GM19023 (cell line): ENCODE measurements around the gene POLA2.
"Not testable (repeated sequence)": the region's sequence is repeated elsewhere in the genome, so short reads cannot be mapped to it uniquely, and the experiment has no call there.

Experiments
- ATAC-seq: cut with Tn5 transposase; IDR thresholded peaks from one replicate; pipeline ENCODE4 v1.9.1; 2021; ENCODE audit warnings: mild to moderate bottlenecking, moderate library complexity; ENCODE audit not compliant: unreplicated experiment

POLA2 gene

DNA sequence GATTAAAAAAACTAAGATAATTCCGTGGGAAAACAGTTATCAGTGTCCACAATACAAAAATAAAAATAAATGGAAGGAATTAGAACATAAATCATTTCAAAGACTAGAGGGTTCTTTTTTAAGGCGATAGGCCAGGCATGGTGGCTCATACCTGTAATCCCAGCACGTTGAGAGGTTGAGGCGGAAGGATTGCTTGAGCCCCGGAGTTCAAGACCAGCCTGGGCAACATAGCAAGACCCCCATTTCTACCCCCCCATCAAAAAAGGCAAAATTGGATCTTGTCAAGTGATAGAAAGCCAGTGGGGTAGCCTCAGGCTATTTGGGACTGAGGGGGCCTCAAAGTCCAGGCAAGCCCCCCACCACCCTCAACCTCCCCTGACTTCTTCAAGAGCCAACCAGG lies 20.6 kb upstream of the POLA2 start:
- no peak for ATAC-seq

DNA sequence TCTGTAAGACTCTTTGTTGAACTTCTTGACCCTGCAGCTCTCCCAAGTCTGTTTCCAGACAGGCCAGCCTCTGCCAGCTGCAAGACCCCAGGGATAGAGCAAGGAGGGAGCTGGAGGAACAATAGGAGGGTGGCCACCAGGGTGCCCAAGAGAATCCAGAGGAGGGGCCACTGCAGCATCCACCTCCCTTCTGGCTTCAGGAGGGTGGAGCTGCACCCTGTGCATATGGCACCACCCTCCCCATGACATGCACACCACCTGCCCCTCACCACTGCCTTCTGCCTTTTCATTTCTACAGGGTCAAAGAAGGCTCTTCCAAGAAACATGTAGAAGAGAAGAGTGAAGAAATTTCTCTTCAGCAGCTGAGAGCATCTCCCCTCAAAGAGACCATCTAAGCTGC lies 20.1 kb upstream of the POLA2 start:
- ATAC-seq = no peak

DNA sequence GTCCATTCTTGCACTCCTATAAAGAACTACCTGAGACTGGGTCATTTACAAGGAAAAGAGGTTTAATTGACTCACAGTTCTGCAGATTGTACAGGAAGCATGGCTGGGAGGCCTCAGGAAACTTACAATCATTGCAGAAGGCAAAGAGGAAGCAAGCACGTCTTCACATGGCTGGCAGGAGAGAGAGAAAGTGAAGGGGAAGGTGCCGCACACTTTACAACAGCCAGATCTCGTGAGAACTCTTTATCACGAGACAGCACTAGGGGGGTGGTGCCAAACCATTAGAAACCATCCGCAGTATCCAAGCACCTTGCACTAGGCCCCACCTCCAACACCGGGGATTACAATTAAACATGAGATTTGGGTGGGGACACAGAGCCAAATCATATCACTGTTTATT lies 19.4 kb upstream of the POLA2 start:
- ATAC-seq = no peak

DNA sequence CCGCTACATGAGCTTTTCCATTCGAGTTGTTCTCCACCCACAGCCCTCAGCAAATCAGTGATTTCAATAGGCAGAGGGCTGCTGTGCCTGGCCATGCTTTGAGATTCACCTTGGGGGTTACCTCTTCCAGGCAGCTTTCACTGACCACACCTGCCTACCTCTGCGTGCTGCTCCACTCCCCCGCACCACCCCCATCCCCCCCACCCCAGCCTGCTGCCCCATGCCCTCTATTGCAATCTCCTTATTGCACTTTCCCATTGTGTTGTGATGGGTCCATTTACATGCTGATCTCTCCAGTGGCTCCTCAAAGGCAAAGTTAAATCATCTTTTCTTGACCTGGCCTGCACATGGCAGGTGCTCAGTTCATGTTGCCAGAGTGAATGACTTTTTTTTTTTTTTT lies 18.0 kb upstream of the POLA2 start:
- no peak for ATAC-seq

DNA sequence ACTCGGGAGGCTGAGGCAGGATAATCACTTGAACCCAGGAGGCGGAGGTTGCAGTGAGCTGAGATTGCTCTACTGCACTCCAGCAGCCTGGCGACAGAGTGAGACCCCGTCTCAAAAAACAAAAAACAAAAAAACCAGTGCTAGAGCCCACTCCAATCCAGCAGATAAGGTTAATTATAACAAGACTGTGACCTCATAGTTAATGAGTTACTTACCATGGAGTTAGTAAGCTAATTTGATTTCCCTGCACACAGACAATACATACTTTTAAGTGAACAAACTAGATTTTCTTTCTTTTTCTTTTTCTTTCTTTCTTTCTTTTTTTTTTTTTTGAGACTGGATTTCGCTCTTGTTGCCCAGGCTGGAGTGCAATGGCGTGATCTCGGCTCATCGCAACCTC lies 16.7 kb upstream of the POLA2 start:
- ATAC-seq = not testable (repeated sequence)

DNA sequence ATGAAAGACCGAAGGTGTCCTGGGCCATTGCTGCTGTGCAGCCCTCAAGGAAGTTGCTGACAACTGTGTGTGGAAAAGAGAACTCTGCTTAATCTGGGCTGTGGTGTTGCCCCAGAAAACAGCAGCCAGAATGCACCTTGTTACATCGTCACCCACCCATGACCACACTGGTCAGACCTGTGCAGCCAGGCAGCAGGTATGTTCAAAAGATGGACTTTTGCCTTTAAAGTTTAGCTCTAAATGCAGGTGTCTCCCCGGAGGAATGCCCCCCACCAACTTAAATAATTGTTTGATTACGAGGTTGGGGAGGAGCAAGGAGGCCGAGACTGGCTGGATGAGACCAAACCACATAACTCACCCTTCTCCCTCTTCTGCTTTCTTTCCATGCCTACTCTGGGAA lies 15.3 kb upstream of the POLA2 start:
- ATAC-seq = no peak

DNA sequence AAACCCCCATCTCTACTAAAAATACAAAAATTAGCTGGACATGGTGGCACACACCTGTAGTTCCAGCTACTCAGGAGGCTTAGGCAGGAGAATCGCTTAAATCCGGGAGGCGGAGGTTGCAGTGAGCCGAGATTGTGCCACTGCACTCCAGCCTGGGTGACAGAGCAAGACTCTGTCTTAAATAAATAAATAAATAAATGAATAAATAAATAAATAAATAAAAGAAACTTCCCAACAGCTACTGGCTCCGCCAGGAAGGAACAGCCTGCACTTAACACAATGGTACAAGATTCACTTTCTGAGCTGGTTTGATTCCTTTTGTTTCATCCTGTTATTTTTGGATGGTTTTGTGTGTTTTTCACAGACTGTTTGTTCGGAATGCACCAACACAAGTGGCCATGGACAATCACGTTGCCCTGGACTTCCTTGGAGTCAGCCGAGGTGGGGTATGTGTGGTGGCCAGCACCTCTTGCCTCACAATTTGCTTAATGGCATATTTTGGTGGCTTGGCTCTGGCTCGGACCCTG lies 13.5 kb upstream of the POLA2 start:
- not testable (repeated sequence) for ATAC-seq

DNA sequence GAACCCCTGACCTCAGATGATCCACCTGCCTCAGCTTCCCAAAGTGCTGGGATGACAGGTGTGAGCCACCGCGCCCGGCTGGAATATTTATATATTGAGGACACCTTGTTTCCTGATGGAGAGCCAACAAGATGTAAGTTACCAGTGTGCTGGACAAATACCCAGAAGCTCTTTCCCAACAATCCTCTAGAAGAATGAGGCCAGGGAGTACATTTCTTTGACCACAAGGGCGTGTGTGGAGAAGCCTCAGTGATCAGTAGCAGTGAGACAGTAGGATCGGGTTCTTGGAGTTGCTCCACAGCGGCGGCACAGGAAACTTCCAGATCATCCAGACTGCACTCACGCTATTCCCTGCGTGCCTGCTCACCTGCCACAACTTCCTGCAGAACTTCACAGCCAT lies 10.3 kb upstream of the POLA2 start:
- no peak for ATAC-seq

DNA sequence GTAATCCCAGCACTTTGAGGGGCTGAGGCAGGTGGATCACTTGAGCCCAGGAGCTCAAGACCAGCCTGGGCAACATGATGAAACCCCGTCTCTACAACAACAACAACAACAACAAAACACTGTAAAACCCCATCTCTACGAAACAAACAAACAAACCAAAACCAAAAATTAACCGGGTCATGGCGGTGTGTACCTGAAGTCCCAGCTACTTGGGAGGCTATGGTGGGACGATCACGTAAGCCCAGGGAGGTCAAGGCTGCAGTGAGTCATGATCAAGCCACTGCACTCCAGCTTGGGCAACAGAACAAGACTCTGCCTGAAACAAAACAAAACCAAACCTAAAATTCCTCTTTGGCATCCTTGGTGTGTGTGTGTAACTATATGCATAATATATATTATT lies 7.0 kb upstream of the POLA2 start:
- no peak for ATAC-seq

DNA sequence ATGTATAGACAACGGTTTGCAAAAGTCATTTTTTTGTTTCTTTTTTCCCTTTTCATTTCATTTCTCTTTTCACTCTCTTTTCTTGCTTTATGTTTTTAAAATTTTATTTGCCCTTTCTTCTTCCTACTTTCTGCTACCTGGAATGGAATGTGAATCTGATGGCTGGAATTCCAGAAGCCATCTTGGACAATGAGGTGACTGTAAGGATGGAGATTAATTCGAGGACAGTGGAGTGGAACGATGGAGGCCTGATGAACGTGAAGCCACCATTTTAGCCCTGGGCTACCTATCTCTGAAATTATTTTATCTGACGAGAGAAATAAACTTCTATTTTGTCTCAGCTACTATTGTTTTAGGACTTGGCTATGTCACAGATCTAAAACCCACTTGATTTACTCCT lies 2.8 kb upstream of the POLA2 start:
- no peak for ATAC-seq

DNA sequence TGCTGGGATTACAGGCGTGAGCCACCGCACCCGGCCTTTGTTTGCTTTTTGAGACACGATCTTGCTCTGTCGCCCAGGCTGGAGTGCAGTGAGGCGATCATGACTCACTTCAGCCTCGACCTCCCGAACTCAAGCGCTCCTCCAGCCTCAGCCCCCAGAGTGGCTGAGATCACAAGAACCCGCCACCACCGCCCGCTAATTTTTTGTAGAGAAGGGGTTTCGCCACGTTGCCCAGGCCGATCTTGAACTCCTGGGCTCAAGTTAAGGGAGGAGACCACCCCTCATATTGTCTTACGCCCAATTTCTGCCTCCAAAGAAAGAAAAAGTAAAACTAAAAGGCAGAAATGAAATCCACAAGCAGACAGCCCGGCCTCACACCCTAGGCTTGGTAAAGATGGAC lies 1.5 kb upstream of the POLA2 start:
- no peak for ATAC-seq

DNA sequence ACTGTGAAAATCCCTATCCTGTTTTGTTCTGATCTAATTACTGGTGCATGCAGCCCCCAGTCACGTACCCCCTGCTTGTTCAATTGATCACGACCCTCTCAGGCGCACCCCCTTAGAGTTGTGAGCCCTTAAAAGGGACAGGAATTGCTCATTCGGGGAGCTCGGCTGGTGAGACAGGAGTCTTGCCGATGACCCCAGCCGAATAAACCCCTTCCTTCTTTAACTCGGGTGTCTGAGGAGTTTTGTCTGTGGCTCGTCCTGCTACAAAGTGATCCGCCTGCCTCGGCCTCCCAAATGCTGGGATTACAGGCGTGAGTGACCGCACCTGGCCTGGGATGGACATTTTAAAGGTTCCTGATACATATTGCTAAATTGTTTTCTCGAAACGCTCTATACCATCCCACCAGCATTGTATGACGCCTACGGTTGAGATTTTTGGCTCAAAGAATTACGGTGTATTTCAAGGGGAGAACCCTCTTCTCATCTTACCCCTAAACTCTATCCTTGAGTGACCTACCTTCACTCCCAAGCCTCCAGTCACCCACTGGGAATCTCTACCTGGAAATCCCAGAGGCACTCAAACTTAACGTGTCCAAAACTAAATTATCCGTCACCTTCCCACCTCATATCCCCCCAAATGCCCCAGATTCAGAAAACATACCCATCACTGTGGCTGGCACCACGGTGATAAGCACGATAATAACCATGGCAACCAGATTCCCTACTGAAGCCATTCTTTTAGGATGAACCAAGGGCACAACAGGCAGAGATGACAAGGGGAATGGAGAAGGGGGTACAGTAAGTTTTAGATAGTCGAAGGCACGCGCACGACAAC lies 789 bp upstream of the POLA2 start:
- ATAC-seq = no peak

DNA sequence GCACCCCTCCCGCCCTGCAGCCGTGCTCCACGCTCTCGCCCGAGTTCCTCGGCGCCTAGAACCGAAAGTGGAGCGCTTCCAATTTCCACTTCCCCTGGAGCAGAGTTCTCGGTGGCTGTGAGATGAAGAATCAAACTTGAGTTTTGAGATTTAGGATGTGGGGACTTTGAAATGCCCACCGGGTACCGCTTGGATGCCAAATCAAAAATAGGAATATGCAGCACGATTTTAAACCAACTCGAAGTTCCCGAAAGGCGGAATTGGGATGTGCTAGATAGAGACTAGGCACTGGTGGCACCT lies 569 bp downstream of the POLA2 start:
- no peak for ATAC-seq

DNA sequence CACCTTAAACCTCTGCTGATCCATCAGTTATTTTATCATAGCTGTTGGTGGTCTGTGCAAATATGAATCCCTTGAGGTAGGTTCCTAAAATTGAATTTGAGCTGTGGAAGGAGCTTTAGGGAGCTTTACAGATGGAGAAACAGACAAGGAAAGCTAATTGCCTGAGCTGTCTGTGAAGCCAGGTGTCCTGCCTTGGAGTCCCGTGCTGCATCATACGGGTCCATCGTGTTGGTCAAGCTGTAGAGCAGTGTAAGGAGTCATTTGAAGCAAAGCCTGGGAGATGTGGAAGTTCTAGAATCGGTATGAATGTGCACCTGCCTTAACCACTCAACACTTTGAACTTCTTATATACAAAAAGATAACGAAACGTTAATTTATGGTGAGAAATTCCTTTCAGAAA lies 1.0 kb downstream of the POLA2 start:
- ATAC-seq = no peak

DNA sequence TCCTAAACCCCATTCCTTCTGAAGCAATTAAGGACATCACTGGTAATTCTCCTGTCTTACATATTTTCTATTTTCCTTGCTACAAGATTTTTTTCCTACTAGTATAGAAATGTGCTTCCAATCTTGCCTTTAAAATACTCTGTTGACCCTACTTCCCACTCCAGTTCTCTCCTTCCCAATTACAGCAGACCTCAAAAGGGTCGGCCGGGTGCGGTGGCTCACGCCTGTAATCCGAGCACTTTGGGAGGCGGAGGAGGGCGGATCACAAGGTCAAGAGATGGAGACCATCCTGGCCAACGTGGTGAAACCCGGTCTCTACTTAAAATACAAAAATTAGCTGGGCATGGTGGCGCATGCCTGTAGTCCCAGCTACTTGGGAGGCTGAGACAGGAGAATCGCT lies 3.0 kb downstream of the POLA2 start:
- ATAC-seq = not testable (repeated sequence)

DNA sequence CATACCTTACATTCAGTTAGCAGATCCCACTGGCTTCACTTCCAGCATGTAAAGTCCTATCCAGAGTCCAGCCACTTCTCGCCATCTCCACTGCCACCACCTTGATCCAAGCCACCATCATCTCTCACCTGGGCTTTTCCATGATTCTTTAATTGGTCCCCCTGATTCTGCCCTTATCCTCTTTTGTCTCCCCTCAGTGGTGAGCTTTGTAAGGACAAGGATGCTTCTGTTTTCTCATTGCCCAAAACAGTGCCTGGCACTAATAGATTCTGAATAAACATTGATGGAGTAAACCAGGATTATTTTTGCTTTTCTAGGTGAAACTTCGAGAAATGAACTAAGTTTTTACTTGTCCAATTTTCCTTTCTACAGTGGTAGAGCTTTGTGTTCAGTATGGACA lies 4.4 kb downstream of the POLA2 start:
- ATAC-seq = no peak

DNA sequence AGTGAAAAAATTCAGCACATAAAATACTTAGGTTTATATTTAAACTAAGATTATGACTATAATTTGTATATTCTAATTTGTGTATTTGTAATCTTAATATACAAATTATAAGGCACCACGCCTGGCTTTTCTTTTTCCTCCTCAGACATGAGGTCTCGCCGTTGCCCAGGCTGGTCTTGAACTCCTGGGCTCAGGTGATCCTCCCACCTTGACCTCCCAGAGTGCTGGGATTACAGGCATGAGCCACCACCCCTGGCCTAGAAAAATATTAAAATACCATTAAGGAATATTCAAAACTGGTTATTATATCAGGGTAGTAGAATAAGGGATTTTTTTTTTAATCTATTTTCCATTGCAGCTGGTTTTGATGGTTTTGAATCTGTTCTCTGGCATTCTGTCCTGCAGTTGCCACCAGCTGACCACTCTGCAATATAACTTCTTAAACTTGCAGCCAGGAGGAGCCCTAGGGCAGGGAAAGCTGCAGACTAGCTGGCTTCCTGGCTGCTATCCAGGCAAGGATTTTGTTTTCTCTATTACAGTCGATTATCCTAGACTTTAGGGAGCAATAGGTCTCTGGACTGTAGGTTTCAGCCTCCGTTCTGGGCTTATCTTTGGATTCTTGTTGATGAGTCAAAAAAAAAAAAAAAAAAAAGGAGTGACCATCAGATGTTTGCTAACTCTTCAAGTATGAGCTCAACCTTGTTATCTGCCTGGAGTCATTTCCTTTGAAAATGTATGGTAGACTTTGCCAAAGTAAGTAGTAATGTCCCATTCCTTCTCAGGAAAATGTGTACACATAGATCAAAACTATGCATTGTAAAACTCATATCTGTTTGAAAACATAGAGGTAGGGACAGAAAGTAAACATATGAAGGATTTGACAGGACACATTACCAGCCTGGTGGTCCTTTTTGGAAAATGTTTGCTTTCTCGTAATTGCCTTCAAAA lies 13.2 kb downstream of the POLA2 start:
- ATAC-seq = no peak

DNA sequence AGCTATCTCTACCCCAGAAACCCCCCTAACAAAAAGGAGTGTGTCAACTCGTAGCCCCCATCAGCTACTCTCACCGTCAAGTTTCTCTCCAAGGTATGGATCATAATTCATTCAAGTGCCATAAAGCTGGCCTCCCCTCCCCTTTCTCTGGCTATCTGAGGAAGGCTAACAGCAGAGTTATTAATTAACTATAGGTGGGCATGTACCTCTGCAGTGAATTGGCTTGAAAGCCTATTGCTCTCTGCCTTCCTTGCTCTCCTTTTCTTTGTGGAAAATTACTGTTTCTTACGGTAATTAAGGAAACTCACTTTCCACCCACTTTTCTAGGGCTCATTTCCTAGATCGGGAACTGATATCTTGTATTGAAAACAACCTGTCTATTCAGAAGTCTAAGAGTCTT lies 14.1 kb downstream of the POLA2 start:
- ATAC-seq = no peak

DNA sequence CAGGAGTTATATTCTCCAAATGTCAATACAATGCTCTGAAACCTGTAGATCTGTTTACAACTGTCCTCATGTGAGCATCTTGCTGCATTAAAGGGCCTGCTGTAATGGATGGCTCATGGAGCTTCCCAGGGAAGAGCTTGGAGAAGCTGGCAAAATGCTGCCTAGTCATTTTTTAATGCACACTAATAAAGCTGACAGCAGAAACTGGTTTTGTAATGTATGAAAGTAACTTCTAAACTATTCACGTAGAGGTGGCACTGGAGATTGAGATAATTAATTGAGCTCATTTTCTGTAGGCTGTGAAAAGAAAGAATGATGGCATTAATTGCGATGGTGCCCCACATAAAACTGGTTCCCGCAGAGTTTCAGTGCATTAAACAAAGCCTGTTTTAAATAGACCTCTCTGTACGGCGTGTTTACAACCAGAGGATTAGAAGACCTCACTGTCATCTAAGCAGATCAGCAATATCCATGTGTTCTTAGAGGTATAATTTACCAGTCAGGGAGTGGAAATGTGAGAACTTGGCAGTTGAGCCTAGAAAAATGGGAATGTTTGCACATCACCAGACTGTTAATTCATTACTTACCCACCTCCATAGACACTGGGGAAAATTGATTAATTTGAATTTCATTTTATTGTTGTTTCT lies 16.0 kb downstream of the POLA2 start:
- ATAC-seq = no peak

DNA sequence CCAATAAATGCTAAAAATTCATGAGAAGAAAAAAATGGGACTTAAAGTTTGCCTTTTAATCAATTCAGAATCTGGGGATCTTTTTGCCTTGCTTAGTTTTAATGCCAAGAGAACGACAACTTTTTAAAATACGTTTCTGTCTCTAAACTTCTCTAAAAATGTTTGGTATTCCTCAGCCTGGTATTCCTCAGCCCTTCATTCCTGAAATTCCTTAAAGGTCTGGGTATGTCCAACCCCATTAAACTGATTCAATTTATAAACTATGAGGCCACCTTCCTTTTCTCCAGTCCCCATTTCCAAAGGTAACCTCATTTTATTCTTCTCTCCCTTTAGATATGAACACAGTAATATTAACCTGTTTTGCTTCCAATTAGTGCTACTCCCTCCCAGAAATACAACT lies 16.6 kb downstream of the POLA2 start:
- ATAC-seq = no peak

DNA sequence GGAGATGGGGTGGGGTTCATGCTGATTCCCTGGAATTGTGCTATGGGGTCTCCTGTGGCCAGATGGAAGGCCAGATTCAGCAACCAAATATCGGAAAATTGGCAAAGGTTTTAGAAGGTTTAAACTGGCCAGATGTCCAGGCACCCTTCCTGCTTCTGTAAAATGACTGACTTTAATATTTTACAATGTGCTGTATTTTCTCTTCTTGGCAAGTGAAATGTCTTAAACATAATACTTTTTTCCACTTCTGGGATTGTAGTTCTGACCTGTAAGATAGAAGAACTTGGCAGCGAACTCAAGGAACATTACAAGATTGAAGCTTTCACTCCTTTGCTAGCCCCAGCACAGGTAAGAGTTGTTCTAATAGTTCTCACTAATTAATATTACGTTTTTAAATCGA lies 17.5 kb downstream of the POLA2 start:
- no peak for ATAC-seq
